GM19043 (cell line): ENCODE measurements around the gene RUNX3.
"Not testable (repeated sequence)": the region's sequence is repeated elsewhere in the genome, so short reads cannot be mapped to it uniquely, and the experiment has no call there.

Source experiments
- ATAC-seq: cut with Tn5 transposase; IDR thresholded peaks from one replicate; pipeline ENCODE4 v1.9.1; 2021; ENCODE audit warnings: low read depth; ENCODE audit not compliant: unreplicated experiment

Gene RUNX3

DNA sequence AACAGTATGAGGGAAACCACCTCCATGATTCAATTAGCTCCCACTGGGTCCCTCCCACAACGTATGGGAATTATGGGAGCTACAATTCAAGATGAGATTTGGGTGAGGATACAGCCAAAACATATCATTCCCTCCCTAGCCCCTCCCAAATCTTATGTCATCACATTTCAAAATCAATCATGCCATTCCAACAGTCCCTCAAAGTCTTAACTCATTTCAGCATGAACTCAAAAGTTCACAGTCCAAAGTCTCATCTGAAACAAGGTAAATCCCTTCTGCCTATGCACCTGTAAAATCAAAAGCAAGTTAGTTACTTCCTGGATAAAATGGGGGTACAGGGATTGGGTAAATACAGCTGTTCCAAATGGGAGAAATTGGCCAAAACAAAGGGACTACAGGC is 38.7 kb downstream of the RUNX3 start:
- not testable (repeated sequence) for ATAC-seq

DNA sequence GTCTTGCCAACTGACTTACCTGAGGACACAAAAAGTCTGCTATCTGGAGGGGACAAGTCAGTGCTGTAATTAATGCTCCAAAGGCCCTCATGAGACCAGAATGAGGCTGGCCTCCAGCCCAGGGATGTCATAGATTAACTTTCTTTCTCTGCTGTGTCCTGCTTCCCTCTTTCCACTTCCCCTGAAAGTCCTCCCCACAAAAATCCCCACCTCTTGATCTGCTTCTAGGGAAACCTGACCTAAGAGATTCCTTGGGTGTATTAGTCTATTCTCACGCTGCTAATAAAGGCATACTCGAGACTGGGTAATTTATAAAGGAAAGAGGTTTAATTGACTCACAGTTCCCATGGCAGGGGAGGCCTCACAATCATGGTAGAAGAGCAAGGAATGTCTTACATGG is 39.2 kb downstream of the RUNX3 start:
- ATAC-seq = no peak

DNA sequence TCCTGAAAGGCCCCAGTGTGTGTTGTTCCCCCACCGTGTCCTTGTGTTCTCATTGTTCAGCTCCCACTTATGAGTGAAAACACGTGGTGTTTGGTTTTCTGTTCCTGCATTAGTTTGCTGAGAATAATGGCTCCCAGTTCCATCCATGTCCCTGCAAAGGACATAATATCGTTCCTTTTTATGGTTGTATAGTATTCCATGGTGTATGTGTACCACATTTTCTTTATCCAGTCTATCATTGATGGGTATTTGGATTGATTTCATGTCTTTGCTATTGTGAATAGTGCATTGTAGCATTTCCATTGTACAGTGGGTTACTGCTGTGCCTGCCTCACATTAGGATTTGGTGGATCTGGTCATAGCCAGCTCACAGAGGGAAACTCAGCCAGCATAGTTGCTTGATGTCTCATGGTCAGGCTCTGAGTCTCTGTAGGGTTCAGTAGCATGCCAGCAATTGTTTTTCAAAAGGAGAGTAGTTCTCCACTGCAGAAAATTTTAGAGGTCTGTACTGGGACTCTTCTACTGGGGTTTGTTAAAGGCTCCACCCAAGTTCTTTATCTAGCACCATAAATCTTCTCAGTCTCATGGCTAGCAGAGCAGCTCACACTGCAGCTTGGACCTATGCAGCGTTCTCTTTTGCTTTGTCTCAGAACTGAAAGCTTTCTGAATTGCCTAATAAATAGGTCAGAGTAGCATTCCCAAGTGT is 41.0 kb downstream of the RUNX3 start:
- no peak for ATAC-seq

- no peak for ATAC-seq
These were observed 41.8 kb downstream of the RUNX3 start for GRCh38 chr1:24888061-24888970.

GRCh38 chr1:24886241-24886640 is 43.8 kb downstream of the RUNX3 start:
- ATAC-seq = no peak

DNA sequence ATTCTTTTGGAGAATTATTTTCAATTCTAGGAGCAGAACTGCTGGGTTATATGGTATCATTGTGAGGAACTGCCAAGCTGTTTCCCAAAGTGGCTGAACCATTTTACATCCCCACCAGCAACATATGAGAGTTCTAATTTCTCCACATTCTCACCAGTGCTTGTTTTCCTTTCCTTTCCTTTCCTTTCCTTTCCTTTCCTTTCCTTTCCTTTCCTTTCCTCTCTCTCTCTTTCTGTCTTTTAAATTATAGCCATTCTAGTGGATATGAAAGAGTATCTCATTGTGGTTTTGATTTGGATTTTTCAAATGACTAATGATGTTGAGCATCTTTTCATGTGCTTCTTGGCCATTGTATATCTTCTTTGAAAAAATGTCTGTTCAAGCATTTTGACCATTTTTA is 45.3 kb downstream of the RUNX3 start:
- ATAC-seq = no peak

GRCh38 chr1:24881034-24881433 is 49.0 kb downstream of the RUNX3 start:
- ATAC-seq = no peak

- ATAC-seq = no peak
These were observed 51.0 kb downstream of the RUNX3 start for GRCh38 chr1:24878775-24879742.

DNA sequence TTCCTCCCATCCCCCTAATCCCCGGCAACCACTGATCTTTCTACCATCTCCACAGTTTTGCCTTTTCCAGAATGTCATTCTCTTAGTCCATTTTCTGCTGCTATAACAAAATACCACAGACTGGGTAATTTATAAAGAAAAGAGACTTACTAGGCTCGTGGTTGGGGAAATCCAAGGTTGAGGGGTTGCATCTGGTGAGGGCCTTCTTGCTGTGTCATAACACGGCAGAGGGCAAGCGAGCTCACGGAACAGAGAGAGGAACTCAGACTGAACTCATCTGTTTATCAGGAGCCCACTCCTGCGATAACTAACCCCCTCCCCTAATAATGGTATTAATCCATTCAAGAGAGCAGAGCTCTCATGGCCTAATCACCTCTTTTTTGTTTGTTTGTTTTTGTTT is 52.0 kb downstream of the RUNX3 start:
- ATAC-seq = no peak

DNA sequence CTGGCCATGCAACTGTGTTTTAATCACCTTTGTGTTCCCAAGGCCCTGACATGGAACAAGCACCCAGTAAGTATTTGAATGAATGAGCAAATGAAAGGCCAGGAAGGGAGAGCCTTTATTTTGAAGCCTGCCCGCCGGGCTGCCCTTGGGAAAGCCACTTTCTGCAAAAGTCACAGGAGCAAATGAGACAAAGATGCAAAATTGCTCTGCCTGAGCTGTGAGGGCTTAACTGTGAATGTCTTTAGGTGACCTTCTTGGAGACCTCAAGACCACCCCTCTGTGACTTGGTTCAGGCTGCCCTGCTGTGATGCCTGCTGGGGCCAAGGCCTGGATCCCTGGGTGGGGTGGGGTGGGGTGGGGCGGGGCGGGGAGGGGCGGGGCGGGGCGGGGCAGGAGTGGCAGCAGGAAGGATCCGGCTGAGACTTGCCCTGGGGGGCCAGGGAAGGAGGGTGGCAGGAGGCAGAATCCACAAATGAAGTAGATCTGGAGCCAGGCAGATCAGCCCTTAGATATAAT is 54.0 kb downstream of the RUNX3 start:
- ATAC-seq = no peak

DNA sequence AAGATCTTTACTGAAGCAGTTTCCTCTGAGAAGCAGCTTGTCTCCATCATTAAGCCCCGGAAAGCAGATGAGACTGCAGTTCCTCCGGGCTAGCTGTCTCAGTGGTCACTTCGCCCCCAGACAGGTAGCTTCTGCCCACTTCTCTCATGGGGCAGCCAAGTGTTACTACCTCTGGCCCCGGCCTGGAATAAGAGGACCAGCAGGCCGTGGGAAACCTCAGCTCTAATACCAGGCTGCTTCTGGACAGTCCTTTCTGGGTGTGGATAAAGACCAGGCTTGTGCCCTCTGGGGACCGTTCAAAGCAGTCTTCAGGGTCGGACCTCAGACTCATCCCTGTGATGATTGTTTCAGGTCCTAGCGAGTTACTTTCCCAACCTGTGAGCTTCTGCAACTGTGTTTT is 54.8 kb downstream of the RUNX3 start:
- no peak for ATAC-seq

DNA sequence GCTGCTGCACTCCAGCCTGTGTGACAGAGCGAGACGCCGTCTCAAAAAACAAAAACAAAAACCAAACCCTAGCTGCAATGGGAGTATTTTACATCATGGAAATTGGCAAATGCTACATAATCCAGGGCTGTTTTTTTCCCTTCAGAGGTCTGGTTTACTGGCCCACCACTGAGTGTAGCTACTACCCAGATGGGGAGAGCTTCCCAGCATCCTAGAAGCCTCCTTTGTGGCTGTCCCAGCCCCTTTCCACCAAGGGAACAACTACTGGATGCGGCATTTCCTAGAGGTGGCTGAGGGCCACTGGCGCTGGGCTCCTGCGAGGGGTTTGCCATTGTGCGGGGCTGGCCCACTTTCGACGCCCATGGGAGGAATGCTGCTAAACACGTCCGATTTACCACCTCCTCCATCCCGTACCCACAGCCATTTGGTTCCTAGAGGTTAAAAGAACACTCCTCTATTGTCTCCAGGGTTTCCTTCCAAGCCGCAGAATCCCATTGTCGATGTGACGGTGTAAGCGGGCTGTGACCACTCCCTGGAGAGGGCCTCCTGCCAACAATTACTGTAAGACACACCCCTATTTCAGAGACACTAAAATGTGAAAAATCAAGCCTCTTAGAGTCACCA is 55.4 kb downstream of the RUNX3 start:
- ATAC-seq = no peak

DNA sequence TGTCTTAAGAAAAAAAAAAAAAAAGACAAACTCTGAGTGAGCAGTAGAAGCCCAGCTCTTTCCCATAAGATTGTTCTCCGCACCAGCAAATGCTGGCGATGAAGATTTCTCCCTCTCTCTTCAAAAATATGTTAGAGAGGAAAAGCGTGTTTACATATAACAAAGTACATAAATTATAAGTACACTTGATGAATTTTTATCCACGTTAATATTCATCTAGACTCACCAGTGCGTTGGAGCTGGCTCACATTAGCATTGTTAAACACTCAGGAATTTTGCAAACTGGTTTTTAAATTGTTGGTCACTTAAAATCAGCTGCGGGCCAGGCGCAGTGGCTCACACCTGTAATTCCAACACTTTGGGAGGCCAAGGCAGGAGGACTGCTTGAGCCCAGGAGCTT is 56.0 kb downstream of the RUNX3 start:
- no peak for ATAC-seq

- no peak for ATAC-seq
These were observed 56.9 kb downstream of the RUNX3 start for GRCh38 chr1:24873148-24873547.

DNA sequence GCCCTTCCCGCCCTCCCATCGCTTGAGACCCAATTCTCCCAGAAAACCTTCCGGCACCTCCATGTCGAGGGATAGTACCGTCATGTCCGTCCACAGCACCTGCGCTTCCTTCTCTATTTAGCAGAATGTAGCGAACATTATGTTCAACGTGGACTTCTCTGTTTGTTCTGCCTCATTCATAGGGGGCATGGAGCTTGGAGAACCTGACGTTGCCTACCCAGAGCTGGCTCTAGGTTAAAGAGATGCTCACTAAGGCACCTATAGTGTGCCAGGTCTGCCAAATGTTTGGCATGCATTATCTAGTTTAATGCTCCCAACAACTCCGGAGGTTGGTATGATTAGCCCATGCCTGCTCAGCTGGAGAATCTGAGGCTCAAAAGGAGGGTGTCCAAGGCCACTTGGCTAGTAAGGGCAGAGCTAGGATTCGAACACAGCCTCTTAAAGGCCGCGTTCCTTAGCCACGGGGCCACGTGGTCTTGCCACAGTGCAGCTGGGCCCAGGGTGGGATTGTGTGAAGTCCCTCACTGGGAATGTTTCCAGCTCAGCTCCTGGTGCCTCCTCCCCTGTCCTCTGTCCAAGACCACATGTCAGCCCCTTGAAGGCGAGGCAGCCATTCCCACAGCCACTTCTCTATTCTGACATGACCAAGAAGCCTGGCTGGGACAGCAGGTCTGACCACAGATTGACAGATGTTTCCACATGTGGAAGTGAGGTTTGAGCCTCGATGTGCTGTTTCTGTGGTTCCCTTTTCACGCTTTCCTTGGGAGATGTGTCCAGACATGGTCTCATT is 57.8 kb downstream of the RUNX3 start:
- ATAC-seq = no peak

DNA sequence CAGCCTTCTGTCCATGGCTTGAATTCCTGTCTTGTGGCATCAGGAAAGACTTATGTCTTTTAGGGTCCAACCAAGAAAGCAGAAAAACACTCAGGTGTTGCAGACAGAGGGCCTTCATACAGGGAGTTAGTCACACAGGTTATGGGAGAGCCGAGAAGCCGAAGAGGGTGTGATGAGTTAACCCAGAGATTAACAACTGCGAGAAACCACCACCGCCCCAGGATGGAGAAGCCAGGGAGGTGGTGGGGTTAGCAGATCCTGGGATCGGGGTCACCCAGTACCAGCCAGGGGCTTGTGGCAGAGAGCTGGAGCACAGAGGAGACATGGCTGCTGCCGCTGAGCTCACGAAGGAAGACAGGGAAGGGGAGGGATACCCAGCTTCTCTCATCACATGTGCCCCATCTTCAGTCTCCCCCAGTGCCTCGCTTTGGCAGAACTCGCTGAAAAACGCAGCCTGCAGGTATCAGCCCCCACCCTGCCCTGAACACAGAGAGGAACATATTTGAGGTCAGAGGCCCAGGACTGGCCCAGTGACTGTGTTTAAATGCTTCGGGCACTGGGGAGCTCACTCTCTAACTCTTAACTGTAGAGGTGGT is 58.7 kb downstream of the RUNX3 start:
- ATAC-seq = no peak

GRCh38 chr1:24870551-24871195 is 59.4 kb downstream of the RUNX3 start:
- ATAC-seq = no peak
